Astrocyte of the spinal cord (primary cell): ENCODE data around the gene SPCS2.

Experiments used
- DNase-seq: peaks from one replicate; pipeline ENCODE4 v3.0.0; 2011; ENCODE audit warnings: low read depth, low spot score
- H3K4me3 ChIP-seq: 2 replicates; pipeline ENCODE4 v1.5.1; 2011; ENCODE audit warnings: low read depth, mild to moderate bottlenecking, low read length, moderate library complexity
- in situ Hi-C: cut with HindIII; loops from 2 replicates; pipeline ENCODE4 v1.10.0; 2017; ENCODE audit warnings: low sequenced_read_pairs
- TF ChIP-seq, protein P1 (sequence below): IDR thresholded peaks from 2 replicates; pipeline ENCODE4 v1.5.1; 2012; ENCODE audit warnings: low read depth, mild to moderate bottlenecking, low read length, inconsistent platforms

Gene SPCS2

DNA sequence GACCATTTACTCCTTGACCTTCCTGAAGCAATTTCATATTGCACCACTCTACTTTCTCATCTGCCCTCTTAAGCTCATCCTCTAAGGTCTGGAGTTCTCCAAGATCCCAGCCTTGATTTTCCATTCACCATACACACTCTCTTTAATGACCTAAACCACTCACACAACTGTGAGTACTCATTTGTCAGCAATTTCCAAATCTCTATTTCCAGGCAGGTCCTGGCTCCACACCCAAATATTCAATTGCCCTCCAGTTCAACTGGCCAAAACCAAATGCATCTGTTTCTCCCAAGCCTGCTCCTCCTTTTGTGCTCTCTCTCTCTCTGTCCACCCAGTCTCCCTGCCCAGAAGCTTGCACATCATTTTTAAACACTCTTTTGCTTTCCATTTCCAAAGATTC is 79.3 kb downstream of the SPCS2 start:
- TF ChIP-seq, protein P1, sequence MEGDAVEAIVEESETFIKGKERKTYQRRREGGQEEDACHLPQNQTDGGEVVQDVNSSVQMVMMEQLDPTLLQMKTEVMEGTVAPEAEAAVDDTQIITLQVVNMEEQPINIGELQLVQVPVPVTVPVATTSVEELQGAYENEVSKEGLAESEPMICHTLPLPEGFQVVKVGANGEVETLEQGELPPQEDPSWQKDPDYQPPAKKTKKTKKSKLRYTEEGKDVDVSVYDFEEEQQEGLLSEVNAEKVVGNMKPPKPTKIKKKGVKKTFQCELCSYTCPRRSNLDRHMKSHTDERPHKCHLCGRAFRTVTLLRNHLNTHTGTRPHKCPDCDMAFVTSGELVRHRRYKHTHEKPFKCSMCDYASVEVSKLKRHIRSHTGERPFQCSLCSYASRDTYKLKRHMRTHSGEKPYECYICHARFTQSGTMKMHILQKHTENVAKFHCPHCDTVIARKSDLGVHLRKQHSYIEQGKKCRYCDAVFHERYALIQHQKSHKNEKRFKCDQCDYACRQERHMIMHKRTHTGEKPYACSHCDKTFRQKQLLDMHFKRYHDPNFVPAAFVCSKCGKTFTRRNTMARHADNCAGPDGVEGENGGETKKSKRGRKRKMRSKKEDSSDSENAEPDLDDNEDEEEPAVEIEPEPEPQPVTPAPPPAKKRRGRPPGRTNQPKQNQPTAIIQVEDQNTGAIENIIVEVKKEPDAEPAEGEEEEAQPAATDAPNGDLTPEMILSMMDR = no peak
- in situ Hi-C loops = no loop called here
- H3K4me3 ChIP-seq = no peak overlapping the region
- DNase-seq = no peak
